ENCODE data around the gene LRCH2.
"Not testable (repeated sequence)": the region's sequence is repeated elsewhere in the genome, so short reads cannot be mapped to it uniquely, and the experiment has no call there.

LRCH2 gene, protein sequence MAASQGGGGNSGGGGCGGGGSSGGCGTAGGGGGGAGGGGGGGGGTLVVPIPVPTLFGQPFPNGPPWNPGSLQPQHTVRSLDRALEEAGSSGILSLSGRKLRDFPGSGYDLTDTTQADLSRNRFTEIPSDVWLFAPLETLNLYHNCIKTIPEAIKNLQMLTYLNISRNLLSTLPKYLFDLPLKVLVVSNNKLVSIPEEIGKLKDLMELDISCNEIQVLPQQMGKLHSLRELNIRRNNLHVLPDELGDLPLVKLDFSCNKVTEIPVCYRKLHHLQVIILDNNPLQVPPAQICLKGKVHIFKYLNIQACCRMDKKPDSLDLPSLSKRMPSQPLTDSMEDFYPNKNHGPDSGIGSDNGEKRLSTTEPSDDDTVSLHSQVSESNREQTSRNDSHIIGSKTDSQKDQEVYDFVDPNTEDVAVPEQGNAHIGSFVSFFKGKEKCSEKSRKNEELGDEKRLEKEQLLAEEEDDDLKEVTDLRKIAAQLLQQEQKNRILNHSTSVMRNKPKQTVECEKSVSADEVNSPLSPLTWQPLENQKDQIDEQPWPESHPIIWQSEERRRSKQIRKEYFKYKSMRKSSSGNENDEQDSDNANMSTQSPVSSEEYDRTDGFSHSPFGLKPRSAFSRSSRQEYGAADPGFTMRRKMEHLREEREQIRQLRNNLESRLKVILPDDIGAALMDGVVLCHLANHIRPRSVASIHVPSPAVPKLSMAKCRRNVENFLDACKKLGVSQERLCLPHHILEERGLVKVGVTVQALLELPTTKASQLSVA

DNA sequence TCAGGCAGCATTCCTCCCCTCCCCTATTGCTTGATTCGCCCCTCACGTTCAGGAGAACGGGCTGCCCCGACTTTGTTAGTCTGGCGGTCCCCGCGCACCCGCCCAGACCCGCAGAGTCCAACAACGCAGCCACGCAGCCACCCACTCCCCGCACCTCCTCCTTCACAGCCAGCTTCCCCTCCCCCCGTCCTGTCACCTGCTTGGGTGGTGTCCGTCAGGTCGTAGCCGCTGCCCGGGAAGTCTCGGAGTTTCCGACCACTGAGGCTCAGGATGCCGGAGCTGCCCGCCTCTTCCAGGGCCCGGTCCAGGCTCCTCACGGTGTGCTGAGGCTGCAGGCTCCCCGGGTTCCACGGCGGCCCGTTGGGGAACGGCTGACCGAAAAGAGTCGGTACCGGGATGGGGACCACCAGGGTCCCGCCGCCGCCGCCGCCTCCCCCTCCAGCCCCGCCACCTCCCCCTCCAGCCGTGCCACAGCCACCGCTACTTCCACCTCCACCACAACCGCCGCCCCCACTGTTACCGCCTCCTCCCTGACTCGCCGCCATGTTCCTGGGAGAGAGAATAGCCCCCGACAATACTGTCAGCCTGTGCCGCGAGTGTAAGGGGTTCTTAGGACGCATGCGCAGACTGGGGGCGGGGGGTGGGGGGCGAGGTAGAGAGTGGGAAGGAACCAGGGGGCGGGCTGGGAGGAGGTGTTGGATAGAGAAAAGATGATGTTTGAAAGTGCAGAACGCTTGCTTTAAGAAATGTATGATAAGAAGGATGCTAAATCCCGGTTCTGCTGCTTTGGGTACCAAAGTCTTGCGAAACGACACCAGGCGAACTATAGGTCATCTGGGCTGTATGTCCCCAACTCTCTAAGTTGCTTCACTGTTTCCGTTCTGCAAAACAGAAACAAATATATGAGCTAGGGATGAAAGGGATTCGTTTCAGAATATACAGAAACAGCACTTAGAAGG, at the start of gene LRCH2:
LRCH2 (minus strand) TSS at position 600 of the 959 bp plus-strand sequence; CDS start at position 545, 55 bp downstream.
- no peak for DNase-seq

GRCh38 chrX:115269051-115269683, 35.3 kb upstream of the LRCH2 start:
- no peak for DNase-seq

GRCh38 chrX:115268421-115268820, 34.5 kb upstream of the LRCH2 start:
- no peak for DNase-seq

GRCh38 chrX:115266300-115266699, 32.4 kb upstream of the LRCH2 start:
- no peak for DNase-seq

GRCh38 chrX:115264009-115264408, 30.1 kb upstream of the LRCH2 start:
- DNase-seq = no peak

GRCh38 chrX:115261148-115261547, 27.3 kb upstream of the LRCH2 start:
- no peak for DNase-seq

GRCh38 chrX:115260330-115260729, 26.4 kb upstream of the LRCH2 start:
- DNase-seq = no peak

- DNase-seq = no peak
Observed at GRCh38 chrX:115259238-115259875, 25.5 kb upstream of the LRCH2 start.

- DNase-seq = no peak
Observed at GRCh38 chrX:115257711-115258110, 23.8 kb upstream of the LRCH2 start.

GRCh38 chrX:115255003-115255402, 21.1 kb upstream of the LRCH2 start:
- DNase-seq = no peak

- no peak for DNase-seq
Observed at GRCh38 chrX:115251458-115252233, 17.8 kb upstream of the LRCH2 start.

DNA sequence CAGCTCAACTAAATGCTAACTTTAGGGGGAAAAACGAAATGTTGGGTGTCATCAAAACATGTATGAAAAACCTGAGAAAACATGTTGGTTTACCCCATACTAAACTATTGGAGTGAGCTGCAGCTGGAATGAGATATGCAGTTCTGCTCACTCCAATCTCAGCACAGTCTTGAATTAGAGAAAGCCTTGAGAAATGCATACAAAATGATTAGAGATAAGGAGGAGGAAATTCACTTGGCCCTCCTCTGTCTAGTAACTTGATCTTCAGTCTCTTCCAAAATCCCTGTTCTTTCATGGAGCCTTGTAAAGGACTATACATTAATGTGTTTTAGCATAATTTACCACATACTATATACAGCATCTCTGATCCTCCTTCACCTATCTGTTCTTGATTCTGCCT, 3.2 kb upstream of the LRCH2 start:
- DNase-seq = no peak

DNA sequence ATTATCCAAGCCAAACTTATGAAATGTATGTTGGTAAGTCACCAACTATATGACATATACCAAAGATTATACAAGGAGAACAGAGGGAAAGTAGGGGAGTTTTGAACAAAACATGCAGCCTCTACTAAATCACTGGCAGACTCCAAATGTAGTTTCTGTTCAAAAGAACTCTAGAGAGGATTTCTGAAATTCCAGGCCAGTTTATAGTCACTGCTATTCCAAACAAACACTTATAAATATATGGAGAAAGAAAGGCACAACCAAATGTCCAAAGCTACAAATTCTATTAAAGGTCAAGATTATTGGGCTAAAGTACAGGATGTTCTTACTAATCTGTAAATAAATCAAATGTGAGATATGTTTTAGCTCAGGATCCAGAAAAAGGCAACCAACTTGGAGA, 2.7 kb upstream of the LRCH2 start:
- no peak for DNase-seq

GRCh38 chrX:115234461-115234860, 565 bp upstream of the LRCH2 start:
- no peak for DNase-seq

DNA sequence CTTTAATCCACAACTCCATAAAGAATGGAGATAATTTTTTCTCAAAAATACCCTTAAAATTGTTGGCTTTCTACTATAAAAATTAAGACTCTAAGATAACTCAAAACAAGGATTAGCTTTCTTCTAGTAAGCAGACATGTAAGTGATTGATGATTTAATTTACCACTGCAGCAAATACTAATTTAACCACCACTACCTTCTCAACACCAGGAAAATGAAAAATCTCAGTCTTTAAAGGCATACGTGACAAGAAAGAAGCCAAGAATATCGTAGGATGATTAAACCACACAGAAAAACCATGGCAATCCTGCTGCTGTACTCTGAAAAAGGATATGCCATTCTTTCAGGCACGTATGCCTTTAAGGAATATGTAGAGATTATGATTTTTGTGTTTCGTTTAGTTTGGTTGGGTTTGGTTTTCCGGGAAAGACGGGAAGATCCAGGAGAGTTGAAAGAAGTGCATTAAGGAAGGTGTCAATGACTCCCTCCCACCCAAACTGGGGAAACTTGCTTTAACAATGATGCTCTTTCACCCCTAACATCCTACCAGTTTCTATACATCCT, 881 bp downstream of the LRCH2 start:
- DNase-seq = no peak

GRCh38 chrX:115229337-115230003, 4.4 kb downstream of the LRCH2 start:
- DNase-seq = no peak

DNA sequence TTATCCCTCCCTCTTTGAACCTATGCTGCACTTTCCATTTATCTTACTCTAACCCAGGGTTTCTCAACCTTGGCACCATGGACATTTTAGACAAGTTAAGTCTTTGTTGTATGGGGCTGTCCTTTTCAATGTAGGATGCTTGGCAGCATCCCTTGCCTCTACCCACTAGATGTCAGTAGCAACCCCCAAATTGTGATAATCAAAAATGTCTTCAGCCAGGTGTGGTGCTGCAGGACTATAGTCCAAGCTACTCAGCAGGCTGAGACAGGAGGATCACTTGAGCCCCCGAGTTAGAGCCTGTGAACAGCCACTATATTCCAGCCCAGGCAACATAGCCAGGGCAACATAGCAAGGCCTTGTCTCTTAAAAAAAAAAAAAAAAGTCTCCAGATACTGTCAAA, 7.0 kb downstream of the LRCH2 start:
- no peak for DNase-seq

GRCh38 chrX:115217346-115217745, 16.6 kb downstream of the LRCH2 start:
- DNase-seq = not testable (repeated sequence)

DNA sequence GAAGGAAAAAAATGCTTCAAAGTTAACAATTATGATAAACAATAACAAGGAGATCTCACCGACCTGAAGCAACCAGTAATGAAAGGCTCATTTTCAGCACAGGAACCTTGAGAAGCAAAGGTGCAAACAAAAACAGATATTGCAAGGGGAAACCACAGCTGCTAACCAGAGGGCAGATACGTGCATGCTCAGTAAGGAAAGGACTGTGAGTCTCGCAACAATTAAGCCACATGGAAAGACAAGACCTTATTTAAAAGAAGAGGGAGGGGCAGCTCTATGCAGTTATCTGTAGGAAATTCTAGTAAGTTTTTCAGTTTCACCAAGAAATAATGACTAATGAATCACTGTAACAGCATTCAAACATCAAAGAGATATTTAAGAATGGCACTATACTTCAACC, 19.3 kb downstream of the LRCH2 start:
- DNase-seq = no peak

GRCh38 chrX:115214151-115214550, 19.7 kb downstream of the LRCH2 start:
- no peak for DNase-seq

All from T1000 (cell line).